ENCODE results near the gene ACAP3.

The ACAP3 gene

DNA sequence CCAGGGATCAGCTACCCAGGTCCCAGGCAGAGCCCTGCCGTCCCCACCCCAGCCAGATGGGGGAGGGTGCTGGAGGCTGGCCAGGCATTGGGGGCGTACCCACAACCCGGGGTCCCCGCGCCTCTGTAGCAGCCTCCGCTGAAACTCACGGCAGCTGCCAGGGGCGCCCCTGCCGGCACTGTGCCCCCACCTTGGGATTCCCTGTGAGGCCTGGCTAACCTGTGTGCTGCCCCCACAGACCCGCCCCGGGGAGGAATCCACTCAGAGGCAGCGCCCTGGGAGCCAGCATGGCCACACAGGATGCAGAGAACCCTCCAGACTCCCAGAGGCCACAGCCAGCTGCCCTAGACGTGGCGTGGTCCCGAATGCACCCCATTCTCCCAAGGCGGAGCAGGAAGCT, 37.7 kb upstream of the ACAP3 start:
- no peak for DNase-seq (ENCODE audit: low read depth)

DNA sequence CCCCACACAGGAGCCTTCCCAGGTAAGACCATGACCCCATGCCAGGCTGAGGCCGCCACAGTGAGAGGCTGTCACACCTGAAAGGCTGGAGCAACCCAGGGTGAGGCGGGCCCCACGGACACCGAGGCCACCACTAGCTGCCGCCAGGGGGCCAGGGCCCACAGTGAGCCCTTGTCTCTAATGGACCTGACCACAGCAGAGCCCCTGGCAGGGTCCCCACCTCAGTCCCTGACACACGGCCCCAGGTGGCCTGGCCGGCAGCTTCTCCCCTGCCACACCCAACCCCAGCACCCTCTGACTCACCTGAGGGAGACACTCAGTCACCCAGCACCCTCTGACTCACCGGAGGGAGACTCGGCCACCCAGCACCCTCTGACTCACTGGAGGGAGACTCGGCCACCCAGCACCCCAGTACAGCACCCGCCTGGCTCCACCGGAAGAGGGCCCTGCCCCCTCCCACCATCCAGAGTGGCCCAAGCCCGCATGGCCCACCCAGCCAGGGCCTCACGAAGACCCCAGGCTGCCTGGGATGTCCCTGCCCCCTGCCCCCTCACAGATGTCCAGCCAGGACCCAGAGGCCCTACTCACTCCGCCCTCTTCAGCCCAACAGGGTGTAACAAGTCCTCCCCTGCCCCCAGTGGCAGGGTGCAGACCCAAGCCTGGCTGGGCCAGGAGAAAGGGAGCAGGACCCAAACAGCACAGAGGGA, 37.1 kb upstream of the ACAP3 start:
- DNase-seq (ENCODE audit: low read depth): peak; percentile 69

DNA sequence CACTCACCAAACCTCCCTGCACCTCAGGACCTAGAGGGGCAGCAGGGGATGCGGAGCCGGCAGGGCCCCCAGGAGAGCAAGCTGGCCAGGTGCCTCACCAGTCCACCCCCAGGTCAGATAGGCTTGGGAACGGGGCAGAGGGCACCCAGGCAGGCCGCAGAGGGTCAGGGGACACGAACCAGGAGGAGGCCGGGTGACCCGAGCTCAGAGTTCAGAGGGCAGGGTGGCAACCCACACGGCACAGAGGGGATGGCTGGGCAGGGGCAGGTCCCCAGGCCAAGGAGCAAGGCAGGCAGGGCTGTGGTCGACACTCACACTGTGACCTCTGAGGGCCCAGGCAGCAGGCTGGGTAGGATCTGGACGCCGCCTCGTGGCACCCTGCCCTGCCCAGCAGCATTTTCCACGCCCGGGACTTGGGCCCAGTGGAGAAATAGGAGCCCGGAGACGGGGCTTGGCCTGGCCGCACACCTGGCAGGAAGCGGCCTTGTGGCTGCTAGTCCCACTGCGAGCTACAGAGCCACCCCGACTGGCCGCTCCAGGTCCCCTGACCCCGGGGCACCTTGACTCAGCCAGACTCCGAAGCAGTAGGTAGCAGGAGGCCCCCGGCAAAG, 36.2 kb upstream of the ACAP3 start:
- no peak for DNase-seq (ENCODE audit: low read depth)

DNA sequence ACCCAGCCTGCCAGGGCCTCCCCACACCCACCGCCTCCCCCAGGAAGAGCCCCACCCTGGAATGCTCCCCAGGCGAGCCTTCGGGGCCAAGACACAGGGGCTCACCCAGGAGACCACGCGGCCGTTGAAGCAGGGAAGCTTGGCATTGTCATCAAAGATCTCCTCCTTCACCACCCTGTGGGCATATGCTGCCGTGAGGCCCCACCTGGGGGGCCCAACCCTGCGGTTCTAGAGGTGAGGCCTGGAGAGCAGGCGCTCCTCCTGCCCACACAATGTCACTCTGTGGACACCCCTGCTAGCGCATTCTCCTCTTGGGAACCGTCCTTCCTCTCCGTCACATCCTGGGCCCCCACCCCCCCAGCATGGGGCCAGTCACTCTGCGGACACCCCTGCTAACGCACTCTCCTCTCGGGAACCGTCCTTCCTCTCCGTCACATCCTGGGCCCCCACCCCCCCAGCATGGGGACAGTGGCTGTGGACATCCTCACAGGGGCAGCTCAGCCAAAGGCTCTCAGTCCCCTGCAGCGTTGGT, 34.9 kb upstream of the ACAP3 start:
- DNase-seq (ENCODE audit: low read depth): no peak

DNA sequence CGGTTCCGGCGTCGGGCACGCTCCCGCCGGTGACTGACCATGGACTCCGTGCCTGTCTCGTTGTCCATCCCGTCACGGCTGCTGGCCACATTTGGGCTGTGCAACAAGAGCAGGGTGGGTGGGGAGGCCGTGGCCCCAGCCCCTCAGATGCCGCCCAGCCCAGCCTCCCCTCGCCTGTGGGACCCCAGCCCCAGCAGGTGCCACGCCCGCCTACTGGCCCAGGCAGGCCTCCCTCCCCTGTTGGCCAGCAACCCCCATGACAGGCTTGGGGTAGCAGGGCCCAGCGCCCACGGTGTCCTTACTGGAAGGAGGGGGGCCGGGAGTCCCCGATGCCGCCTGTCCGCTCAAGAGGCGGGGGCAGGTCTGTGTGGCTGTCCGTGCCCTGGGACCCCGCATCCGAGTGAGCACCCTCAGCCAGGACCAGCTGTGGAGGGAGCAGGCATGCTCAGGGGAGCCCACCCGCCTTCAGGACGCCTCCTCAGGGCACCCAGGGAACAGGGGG, 34.4 kb upstream of the ACAP3 start:
- DNase-seq (ENCODE audit: low read depth): no peak

DNA sequence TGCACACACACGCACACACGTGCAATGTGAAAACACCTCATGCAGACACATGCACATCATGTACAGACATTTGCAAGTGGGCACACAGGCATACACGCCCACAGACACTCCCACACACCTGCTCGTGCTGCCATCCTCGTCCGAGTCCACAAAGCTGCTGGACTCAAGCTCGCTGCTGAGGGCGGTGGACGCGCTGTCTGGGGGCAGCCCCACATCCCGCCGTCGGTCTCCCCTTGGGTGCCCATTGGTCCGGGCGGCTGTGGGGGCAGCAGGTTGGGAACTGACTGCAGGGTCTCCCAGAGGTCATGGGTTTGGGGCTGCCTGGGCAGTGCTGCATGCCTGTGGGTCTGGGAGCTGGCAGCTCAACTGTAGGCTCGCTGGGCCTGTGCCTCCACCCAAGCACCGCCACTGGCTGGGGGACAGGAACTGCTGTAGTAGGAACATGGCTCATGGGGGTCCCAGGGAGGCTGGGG, 33.9 kb upstream of the ACAP3 start:
- no peak for DNase-seq (ENCODE audit: low read depth)

DNA sequence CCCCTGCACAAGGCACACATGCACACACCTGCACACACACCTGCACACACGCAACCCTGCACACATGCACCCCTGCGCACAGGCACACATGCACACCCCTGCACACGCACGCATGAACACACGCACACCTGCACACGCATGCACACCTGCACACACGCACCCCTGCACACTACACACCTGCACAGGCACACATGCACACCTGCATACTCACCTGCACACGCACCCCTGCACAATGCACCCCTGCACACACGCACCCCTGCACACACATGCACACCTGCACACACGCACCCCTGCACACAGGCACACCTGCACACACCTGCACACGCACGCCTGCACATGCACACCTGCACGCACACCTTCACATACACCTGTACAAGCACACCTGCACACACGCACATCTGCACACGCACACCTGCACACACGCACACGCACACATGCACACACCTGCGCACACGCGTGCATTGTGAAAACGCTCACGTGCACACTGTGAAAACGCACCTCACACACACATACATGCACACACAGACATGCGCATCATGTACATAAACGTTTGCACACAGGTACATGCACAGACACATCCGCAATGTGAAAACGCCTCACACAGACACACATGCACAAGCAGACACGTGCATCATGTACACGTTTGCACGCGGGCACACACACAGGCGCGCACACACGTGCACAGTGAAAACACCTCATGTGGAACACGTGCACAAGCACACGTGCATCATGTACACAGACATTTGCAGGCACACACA, 33.2 kb upstream of the ACAP3 start:
- no peak for DNase-seq (ENCODE audit: low read depth)

DNA sequence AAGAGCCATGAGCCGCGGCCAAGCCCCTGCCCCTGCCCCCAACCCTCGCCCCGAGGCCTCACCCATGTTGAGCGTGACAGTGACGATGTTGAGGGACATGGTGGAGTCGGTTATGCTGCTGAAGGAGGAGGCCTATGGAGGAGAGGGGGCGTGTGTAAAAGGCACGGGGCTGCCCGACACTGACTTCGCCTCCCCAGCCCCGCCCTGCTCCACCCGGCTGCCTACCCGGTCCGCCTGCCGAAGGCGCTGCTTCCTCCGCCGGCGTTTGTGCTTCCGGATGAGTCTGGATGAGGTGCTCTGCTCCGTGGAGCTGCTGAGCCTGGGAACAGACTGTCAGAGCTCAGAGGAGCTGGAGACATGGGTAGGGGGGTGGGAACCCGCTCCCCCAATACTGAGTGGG, 32.5 kb upstream of the ACAP3 start:
- no peak for DNase-seq (ENCODE audit: low read depth)

DNA sequence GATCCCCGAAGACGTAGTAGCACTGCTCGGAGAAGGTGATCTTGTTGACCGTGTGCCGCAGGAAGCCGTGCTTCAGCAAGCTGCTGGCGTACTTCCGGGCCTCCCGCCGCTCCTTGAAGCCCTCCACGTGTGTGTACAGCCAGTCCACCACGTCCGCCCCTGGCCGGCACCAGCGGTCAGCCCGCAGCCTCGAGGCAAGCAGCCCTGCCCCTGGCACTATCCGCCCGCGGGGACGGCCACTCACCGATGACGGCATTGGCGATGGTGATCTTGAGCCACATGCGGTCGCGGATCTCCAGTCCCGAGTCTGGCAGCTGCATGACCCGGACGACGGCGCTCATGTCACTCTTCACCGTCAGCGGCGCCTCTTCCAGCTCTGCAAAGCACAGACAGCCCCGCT, 30.5 kb upstream of the ACAP3 start:
- no peak for DNase-seq (ENCODE audit: low read depth)

DNA sequence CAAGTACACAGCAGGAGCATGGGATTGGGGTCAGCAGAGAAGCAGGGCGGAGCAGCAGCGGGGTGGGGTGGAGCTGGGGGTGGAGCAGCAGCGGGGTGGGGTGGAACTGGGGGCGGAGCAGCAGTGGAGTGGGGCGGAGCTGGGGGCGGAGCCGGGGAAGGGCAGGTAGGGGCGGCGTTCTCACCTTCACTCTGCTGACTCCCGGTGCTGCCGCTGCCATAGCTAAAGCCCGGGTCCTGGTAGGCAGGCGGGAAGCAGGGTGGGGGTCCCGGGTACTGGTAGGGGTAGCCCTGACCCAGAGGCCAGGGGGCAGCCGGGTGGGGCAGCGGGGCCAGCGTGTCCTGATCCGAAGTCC, 30.0 kb upstream of the ACAP3 start:
- DNase-seq (ENCODE audit: low read depth): no peak

DNA sequence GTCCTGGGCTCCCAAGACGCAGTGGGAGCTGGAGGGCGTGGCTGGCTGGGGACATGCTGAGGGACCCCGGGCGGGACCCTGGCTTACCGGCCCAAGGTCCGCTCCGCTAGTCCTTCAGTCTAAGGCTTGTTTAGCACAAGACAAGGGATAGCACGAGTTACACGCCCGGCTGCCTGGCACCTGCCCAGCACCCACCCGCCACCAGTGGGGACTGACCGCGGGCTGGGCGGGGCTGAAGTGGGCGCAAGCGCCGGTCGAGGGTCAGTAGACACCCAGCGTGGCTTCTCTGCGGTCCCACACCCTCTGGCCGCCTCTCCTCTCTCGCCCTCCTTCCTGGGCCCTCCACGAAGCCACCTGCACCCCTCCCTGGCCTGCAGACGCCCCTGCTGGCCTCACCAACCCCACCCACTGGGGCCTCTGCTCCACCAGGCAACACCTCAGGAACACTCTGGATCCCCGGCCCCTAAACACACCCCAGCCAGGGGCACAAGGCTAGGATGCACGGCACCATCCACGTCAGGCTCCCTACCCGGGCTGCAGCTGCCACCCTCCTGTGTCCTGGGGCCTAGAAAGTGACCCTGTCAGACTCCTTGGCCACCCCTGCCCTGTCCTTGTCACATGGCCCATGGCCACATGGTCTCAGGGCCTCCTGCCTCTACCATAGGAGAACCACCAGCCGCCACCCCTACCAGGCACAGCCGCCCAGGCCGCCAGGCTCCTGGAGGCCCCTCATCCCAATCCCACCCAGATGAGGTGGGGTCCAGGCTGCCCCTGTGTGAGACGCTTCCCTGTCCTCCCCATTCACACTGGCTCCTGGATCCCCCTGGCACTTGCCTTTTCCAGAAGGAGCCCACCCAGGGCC, 29.4 kb upstream of the ACAP3 start:
- no peak for DNase-seq (ENCODE audit: low read depth)

DNA sequence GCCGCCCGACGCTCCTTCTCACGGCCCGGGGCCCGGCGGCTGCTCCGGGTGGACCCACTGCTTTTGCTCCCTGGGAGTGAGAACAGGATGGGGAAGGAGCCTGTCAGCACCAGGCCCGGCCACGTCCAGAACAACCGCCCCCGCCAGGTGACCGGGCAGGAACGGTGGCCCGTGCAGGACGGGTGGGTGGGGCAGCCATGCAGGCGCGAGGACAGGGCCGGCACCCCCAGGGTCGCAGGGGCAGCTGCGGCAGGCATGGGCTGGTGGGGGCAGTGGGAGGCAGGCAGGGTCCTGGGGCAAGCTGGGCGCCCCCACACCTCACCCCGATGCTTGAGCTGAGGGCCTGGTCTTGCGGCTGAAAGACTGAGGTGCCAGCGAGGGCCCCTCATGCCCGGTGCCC, 28.7 kb upstream of the ACAP3 start:
- DNase-seq (ENCODE audit: low read depth): no peak

DNA sequence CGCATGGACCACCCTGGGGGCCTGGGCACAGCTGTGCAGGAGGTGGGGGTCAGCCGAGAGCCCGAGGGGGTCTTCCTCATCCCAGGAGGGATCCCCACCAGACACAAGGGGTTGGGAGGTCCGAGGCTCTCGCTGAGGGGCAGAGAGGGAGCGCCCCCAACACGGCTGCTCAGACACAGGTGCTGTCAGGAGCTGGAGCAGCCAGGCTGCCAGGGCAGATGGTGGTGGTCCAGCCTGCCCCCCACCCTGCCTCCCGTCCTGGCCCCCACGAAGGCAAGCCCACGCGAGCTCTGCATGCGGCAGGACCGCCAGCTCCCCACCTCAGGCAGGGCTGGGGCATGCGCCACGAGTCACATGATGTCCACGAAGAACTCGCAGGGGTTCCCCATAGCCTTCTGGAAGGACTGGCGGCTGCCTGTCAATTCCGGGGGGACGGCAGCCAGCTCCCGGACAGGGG, 28.1 kb upstream of the ACAP3 start:
- DNase-seq (ENCODE audit: low read depth): no peak

DNA sequence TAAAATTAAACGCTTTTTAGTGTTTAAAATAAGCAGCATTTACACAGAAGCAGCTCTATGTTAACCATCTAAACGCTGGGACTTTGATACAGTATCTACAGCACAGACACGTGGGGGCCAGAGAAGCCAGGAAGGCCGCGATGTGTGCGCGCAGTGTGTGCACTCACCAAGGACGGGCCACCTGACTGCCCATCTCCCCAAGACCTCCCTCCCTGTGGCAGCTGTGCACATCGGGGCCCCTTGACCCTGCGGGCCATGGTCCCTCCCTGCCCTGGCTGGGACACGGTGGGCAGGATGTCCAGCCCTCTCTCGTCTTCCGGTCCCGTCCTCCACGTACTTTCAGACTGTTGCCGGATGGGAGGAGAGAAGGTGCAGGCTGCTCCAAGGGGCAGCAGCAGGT, 27.6 kb upstream of the ACAP3 start:
- DNase-seq (ENCODE audit: low read depth): no peak

DNA sequence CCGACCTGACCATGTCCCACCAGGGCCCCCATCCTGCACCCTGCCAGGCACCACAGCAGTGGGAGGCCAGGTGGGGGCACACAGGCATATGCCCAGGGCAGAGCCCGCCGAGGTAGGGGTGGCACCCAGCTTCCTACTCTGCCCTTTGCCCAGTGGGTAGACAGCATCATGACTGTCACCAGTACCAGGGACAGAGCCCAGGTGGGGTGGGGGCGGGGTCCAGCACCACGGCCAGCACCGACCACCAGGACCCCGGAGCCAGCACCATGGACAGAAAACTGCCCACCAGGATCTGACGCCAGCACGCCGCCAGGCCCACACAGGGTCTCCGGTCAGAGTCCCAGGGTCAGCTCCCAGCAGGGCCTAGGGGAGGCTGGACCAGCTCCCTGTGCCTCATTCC, 27.1 kb upstream of the ACAP3 start:
- no peak for DNase-seq (ENCODE audit: low read depth)

DNA sequence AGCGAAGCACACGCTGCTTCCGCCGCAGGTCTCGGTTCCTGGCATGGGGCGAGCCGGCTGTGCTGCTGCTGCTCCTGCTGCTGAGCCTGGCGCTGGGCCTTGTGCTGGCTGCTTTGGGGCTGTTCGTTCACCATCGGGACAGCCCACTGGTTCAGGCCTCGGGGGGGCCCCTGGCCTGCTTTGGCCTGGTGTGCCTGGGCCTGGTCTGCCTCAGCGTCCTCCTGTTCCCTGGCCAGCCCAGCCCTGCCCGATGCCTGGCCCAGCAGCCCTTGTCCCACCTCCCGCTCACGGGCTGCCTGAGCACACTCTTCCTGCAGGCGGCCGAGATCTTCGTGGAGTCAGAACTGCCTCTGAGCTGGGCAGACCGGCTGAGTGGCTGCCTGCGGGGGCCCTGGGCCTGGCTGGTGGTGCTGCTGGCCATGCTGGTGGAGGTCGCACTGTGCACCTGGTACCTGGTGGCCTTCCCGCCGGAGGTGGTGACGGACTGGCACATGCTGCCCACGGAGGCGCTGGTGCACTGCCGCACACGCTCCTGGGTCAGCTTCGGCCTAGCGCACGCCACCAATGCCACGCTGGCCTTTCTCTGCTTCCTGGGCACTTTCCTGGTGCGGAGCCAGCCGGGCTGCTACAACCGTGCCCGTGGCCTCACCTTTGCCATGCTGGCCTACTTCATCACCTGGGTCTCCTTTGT, 26.0 kb upstream of the ACAP3 start:
- DNase-seq (ENCODE audit: low read depth): no peak

DNA sequence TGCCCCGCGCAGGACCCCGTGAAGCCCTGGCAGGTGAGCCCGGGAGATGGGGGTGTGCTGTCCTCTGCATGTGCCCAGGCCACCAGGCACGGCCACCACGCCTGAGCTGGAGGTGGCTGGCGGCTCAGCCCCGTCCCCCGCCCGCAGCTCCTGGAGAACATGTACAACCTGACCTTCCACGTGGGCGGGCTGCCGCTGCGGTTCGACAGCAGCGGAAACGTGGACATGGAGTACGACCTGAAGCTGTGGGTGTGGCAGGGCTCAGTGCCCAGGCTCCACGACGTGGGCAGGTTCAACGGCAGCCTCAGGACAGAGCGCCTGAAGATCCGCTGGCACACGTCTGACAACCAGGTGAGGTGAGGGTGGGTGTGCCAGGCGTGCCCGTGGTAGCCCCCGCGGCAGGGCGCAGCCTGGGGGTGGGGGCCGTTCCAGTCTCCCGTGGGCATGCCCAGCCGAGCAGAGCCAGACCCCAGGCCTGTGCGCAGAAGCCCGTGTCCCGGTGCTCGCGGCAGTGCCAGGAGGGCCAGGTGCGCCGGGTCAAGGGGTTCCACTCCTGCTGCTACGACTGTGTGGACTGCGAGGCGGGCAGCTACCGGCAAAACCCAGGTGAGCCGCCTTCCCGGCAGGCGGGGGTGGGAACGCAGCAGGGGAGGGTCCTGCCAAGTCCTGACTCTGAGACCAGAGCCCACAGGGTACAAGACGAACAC, 25.2 kb upstream of the ACAP3 start:
- no peak for DNase-seq (ENCODE audit: low read depth)

DNA sequence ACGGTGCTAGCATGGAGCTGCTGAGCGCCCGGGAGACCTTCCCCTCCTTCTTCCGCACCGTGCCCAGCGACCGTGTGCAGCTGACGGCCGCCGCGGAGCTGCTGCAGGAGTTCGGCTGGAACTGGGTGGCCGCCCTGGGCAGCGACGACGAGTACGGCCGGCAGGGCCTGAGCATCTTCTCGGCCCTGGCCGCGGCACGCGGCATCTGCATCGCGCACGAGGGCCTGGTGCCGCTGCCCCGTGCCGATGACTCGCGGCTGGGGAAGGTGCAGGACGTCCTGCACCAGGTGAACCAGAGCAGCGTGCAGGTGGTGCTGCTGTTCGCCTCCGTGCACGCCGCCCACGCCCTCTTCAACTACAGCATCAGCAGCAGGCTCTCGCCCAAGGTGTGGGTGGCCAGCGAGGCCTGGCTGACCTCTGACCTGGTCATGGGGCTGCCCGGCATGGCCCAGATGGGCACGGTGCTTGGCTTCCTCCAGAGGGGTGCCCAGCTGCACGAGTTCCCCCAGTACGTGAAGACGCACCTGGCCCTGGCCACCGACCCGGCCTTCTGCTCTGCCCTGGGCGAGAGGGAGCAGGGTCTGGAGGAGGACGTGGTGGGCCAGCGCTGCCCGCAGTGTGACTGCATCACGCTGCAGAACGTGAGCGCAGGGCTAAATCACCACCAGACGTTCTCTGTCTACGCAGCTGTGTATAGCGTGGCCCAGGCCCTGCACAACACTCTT, 24.5 kb upstream of the ACAP3 start:
- DNase-seq (ENCODE audit: low read depth): no peak

DNA sequence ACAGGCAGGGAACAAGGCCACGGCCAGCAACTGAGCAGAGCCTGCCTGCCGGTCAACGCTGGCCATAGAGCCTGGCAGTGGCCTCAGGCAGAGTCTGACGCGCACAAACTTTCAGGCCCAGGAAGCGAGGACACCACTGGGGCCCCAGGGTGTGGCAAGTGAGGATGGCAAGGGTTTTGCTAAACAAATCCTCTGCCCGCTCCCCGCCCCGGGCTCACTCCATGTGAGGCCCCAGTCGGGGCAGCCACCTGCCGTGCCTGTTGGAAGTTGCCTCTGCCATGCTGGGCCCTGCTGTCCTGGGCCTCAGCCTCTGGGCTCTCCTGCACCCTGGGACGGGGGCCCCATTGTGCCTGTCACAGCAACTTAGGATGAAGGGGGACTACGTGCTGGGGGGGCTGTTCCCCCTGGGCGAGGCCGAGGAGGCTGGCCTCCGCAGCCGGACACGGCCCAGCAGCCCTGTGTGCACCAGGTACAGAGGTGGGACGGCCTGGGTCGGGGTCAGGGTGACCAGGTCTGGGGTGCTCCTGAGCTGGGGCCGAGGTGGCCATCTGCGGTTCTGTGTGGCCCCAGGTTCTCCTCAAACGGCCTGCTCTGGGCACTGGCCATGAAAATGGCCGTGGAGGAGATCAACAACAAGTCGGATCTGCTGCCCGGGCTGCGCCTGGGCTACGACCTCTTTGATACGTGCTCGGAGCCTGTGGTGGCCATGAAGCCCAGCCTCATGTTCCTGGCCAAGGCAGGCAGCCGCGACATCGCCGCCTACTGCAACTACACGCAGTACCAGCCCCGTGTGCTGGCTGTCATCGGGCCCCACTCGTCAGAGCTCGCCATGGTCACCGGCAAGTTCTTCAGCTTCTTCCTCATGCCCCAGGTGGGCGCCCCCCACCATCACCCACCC, 23.6 kb upstream of the ACAP3 start, which contains the start of gene TAS1R3:
Gene TAS1R3 (plus strand): TSS at position 213 of the 898 bp plus-strand sequence. CDS start 66 bp downstream, at position 279.
- no peak for DNase-seq (ENCODE audit: low read depth)
